Measurements from ENCODE around the gene GLIS1. TPM values are rescaled to one million over a fixed set of nuclear protein-coding genes. Genes with fewer than 3 reads are reported as not detected.

The GLIS1 gene
- total and polyA plus RNA-seq, 2 experiments from 2014 or later = 0.77 to 0.95 TPM

- Histone ChIP-seq H3K4me3 (no peak overlapping the region), H3K27me3 (no peaks in the 10 kb centered on the region), H3K9me3 (ENCODE audit: low read depth) (no peaks in the 10 kb centered on the region), H3K4me1 (ENCODE audit: low read depth) (no peaks in the 10 kb centered on the region), H3K36me3 (no peaks in the 10 kb centered on the region), H3K27ac (no peak overlapping the region)
- TF ChIP-seq, protein P1, sequence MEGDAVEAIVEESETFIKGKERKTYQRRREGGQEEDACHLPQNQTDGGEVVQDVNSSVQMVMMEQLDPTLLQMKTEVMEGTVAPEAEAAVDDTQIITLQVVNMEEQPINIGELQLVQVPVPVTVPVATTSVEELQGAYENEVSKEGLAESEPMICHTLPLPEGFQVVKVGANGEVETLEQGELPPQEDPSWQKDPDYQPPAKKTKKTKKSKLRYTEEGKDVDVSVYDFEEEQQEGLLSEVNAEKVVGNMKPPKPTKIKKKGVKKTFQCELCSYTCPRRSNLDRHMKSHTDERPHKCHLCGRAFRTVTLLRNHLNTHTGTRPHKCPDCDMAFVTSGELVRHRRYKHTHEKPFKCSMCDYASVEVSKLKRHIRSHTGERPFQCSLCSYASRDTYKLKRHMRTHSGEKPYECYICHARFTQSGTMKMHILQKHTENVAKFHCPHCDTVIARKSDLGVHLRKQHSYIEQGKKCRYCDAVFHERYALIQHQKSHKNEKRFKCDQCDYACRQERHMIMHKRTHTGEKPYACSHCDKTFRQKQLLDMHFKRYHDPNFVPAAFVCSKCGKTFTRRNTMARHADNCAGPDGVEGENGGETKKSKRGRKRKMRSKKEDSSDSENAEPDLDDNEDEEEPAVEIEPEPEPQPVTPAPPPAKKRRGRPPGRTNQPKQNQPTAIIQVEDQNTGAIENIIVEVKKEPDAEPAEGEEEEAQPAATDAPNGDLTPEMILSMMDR (IDR thresholded peaks at IDR 0.05; ENCODE audit: low read depth, low read length) = no peak
- DNase-seq (ENCODE audit: low read depth in 1 of 2, low spot score in 1 of 2) = no peak
Observed at GRCh38 chr1:53583868-53584776, 154.8 kb downstream of the GLIS1 start.

DNA sequence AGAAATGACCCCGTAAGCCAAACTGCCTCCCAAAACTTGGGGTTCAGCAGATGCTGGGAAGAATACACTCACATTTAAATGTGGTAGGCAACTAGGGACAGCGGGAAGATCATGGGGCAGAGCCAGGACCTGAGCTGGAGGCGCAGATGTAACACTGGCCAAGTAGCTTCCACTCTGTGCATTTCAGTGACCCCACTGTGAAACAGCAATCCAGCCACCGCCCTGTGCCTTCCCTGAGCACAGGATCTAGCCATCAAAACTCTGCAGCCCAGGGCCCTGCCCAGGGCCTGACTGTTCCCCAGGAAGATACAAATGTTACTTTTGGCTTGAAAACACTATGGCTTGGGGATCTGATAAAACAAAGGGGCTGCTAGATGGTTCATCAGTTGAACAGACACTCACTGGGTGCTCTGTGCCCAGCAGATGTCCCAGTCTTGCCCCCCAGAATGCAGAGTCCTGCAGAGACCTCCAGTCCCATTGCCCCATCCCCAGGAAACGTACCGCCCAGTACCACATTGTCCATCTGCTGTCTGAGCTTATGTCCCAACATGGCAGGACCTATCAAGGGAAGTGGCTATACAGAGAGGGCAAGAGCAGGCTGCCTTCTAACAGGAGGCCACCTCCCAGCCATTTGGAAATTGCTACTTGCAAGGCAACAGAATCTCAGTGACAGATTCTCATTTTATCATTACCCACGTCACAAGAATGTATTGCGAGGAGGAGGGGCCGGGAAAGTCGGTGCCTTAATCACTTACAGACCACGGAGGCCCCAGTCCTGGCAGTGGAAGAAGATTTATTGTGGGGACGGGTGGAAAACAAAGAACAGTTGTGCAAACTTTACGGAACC is 155.7 kb downstream of the GLIS1 start:
- Histone ChIP-seq H3K27ac (no peak overlapping the region), H3K27me3 (no peaks in the 10 kb centered on the region), H3K4me1 (ENCODE audit: low read depth) (no peaks in the 10 kb centered on the region), H3K4me3 (no peak overlapping the region), H3K36me3 (no peaks in the 10 kb centered on the region), H3K9me3 (ENCODE audit: low read depth) (no peaks in the 10 kb centered on the region)
- TF ChIP-seq, protein P1 (IDR thresholded peaks at IDR 0.05; ENCODE audit: low read depth, low read length) = no peak
- DNase-seq (ENCODE audit: low read depth in 1 of 2, low spot score in 1 of 2) = peak in 1 of 2 donors; percentile 83

DNA sequence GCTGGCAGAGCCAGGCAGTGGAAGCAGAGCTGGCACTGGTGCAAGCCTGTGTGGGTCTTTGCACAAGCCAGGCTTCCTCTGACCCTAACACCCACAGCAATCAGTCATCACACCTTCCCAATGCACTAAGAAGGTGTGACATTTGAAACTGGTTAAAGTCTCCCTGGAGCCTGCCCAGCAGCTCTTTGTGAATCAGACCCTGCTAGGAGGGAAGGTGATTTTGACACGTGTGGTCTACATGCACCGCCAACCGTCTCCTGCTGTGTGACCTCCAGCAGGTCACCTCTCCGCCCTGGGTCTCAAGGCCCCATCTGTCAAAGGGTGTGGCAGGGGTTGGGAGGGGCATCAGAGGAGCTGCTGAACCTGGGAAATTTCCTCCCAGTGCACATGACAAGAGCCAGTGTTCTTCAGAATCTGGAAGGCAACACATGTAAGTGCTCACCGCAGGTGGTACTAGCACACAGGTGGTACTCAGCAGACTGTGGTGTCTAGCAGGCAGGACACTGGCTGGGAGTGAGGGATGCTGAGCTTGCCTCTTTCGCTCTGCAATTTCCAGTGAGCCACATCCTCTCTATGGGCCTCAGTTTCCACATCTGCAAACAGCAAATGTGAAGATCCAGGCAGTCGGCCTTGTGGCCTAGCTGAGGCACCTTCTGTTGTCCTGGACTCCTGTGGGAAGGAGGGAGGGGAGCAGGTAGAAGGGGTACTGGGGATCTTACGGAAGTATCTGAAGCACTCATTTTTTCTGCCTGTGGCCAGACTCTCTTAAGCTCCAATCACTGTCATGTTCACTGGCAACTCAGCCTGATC is 156.5 kb downstream of the GLIS1 start:
- Histone ChIP-seq H3K36me3 (no peaks in the 10 kb centered on the region), H3K9me3 (ENCODE audit: low read depth) (no peaks in the 10 kb centered on the region), H3K27ac (no peak overlapping the region), H3K4me1 (ENCODE audit: low read depth) (no peaks in the 10 kb centered on the region), H3K4me3 (no peak overlapping the region), H3K27me3 (no peaks in the 10 kb centered on the region)
- no peak for DNase-seq (ENCODE audit: low read depth in 1 of 2, low spot score in 1 of 2)
- TF ChIP-seq, protein P1 (IDR thresholded peaks at IDR 0.05; ENCODE audit: low read depth, low read length) = no peak

DNA sequence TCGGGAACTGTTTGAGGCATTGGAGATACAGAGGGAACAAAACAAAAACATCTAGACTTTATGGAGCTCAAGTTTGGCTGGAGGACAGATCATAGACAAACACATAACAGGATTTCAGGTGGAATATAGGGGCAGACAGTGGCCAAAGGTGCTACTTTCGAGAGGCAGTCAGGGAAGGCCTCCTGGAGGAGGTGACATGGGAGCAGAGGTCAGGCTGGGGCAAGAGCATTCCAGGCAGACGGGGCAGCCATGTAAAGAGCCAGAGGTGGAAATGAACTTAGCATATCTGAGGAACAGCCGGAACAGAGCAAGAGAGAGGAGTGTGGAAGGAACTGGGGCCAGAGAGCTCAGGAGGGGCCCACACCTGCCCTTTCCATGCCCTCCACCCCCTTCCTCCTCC is 157.5 kb downstream of the GLIS1 start:
- H3K4me3 ChIP-seq = no peak overlapping the region
- H3K4me1 ChIP-seq (ENCODE audit: low read depth) = no peaks in the 10 kb centered on the region
- H3K27me3 ChIP-seq = no peaks in the 10 kb centered on the region
- no peaks in the 10 kb centered on the region for H3K36me3 ChIP-seq
- TF ChIP-seq, protein P1 (IDR thresholded peaks at IDR 0.05; ENCODE audit: low read depth, low read length) = no peak
- H3K9me3 ChIP-seq (ENCODE audit: low read depth) = no peaks in the 10 kb centered on the region
- H3K27ac ChIP-seq = no peak overlapping the region
- no peak for DNase-seq (ENCODE audit: low read depth in 1 of 2, low spot score in 1 of 2)

All from cardiac muscle cell (in vitro differentiated cells and primary cell).